ENCODE results near the gene PRPF31. TPM values are rescaled to one million over a fixed set of nuclear protein-coding genes. Genes with fewer than 3 reads are reported as not detected.

Gene PRPF31
- total and polyA plus RNA-seq, 8 donors, result 14.4 to 47.1 (median 21.0) TPM

GRCh38 chr19:54136864-54137698, 21.5 kb downstream of the PRPF31 start:
- TF ChIP-seq, protein P1, sequence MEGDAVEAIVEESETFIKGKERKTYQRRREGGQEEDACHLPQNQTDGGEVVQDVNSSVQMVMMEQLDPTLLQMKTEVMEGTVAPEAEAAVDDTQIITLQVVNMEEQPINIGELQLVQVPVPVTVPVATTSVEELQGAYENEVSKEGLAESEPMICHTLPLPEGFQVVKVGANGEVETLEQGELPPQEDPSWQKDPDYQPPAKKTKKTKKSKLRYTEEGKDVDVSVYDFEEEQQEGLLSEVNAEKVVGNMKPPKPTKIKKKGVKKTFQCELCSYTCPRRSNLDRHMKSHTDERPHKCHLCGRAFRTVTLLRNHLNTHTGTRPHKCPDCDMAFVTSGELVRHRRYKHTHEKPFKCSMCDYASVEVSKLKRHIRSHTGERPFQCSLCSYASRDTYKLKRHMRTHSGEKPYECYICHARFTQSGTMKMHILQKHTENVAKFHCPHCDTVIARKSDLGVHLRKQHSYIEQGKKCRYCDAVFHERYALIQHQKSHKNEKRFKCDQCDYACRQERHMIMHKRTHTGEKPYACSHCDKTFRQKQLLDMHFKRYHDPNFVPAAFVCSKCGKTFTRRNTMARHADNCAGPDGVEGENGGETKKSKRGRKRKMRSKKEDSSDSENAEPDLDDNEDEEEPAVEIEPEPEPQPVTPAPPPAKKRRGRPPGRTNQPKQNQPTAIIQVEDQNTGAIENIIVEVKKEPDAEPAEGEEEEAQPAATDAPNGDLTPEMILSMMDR (IDR thresholded peaks at IDR 0.05), result no peak
- peak; percentile 99 for FAIRE-seq
- peak; percentile 83 to 92 (median 86) for ATAC-seq
- Histone ChIP-seq H3K27ac (peak overlapping the region; percentile 82 to 92 (median 90)), H3K27me3 (no peaks in the 10 kb centered on the region), H3K4me1 (peaks cover 0 to 20% (median 3%) of the 10 kb centered on the region in 3 donors), H3K9me3 (no peaks in the 10 kb centered on the region), H3K4me3 (peak overlapping the region; percentile 98 to 100 (median 100)), H3K36me3 (no peaks in the 10 kb centered on the region)
- DNase-seq, result peak; percentile 94 to 100 (median 100)
- intact Hi-C loops (cut with DNase I), result no loop called here
- 0% methylated on average over 46 of the region's 46 CpGs for WGBS, 2 donors

GRCh38 chr19:54137699-54138488, 22.3 kb downstream of the PRPF31 start, which contains the start of gene CNOT3:
Gene CNOT3, plus strand, starts transcription at chr19:54137762. Its CDS starts 5,217 bp downstream, at chr19:54142979.
- FAIRE-seq (no peak), ATAC-seq (peak in 1 of 4 donors; percentile 2), DNase-seq (peak in 3 of 6 donors; percentile 69 to 87 (median 70))
- peak within 1 kb of the TSS; percentile 82 to 92 (median 90) for H3K27ac ChIP-seq
- no peaks in the 10 kb centered on the region for H3K9me3 ChIP-seq
- no peaks in the 10 kb centered on the region for H3K27me3 ChIP-seq
- peak within 1 kb of the TSS; percentile 98 to 100 (median 100) for H3K4me3 ChIP-seq
- peaks cover 0 to 4% (median 0%) of the 10 kb centered on the region in 3 donors for H3K36me3 ChIP-seq
- intact Hi-C loops (cut with DNase I), result no loop called here
- TF ChIP-seq, protein P1 (IDR thresholded peaks at IDR 0.05), result no peak
- peaks cover 0 to 20% (median 3%) of the 10 kb centered on the region in 3 donors for H3K4me1 ChIP-seq
- 1% methylated on average over 65 to 103 of the region's 103 CpGs for WGBS, 2 donors

DNA sequence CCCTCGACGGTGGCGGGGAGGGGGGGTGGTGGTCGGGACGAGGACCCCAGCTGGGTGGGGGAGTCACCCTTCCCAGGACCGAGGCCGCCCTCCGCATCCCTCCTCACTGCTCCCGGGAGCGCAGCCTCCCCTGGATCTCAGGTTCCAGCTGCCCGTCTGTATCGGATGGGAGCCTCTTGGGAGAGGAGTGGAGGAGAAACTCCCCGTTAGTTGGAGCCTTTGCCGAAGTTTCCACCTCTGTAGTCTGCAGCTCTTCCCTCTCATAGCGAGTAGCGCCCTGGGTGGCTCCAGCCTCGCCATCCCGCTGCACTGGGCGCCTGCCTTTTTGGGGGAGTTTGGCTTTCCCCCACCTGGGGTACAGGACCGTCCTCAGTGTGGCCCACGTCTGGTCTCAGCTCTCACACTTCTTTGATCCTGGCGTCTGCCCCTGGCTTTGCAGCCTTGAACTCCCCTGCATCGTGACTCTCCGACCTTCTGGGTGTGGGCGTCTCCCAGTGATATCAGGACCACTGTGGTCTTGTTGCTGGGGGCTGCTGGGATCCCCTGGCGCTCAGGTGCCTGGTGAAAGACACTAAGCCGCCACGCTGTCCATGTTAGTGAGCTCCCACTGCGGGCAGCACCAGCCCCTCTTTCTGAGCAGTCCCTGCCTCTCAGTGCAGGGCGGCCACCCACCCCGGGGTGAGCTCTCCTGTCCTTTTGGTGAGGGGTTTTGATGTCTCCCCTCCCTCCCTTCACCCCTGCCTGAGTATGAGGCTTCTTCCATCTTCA, 23.1 kb downstream of the PRPF31 start:
- Histone ChIP-seq H3K27ac (peak overlapping the region in 2 of 4 donors; percentile 90 to 92), H3K27me3 (no peaks in the 10 kb centered on the region), H3K9me3 (no peaks in the 10 kb centered on the region), H3K4me1 (peaks cover 0 to 20% (median 3%) of the 10 kb centered on the region in 3 donors), H3K4me3 (peak overlapping the region; percentile 98 to 100 (median 100)), H3K36me3 (peaks cover under 1 to 12% (median 4%) of the 10 kb centered on the region in 3 donors)
- TF ChIP-seq, protein P1 (IDR thresholded peaks at IDR 0.05), result no peak
- DNase-seq (no peak), FAIRE-seq (no peak), ATAC-seq (no peak)
- whole genome bisulfite sequencing, 2 donors, result 17 to 19% methylated on average over 28 to 30 of the region's 31 CpGs
- intact Hi-C loops (cut with DNase I), result no loop called here

GRCh38 chr19:54141356-54141755, 25.8 kb downstream of the PRPF31 start:
- Histone ChIP-seq H3K4me1 (peaks cover 0 to 14% (median 0%) of the 10 kb centered on the region in 3 donors), H3K36me3 (peaks cover 9 to 39% (median 25%) of the 10 kb centered on the region in 3 donors), H3K4me3 (no peak overlapping the region), H3K27me3 (no peaks in the 10 kb centered on the region), H3K9me3 (no peaks in the 10 kb centered on the region), H3K27ac (no peak overlapping the region)
- DNase-seq (no peak), FAIRE-seq (no peak), ATAC-seq (no peak)
- WGBS, 2 donors, result 83 to 84% methylated on average over 3 of the region's 3 CpGs
- intact Hi-C loops (cut with DNase I), result no loop called here
- TF ChIP-seq, protein P1 (IDR thresholded peaks at IDR 0.05), result no peak
